Hematopoietic multipotent progenitor cell treated with erythropoietin and hydrocortisone succinate and interleukin-3 and kit ligand, for 4 days (in vitro differentiated cells): ENCODE results near the gene MTMR10.

ENCODE experiments used
- DNase-seq: peaks from one replicate; pipeline ENCODE4 v3.0.0-alpha.2; 2015

Gene MTMR10

DNA sequence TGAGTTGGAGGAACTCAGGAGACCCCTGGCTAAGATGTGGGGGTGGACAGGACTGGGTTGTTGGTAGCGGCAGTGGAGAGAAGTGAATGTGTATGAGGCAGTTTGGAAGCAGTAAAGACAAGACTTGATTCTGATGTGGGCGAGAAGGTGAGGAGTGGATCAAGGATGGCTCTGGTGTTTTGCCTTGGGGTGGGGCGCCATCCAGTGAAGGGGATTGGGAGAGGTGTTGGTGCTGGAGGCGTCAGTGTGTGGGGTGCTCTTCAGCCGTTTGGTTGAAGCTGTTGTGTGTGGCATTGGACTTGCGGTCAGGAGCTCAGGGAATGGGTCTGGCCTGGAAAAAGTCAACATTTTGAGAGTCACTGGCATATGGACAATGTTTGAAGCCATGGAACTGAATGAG, 74.4 kb downstream of the MTMR10 start:
- DNase-seq = no peak

DNA sequence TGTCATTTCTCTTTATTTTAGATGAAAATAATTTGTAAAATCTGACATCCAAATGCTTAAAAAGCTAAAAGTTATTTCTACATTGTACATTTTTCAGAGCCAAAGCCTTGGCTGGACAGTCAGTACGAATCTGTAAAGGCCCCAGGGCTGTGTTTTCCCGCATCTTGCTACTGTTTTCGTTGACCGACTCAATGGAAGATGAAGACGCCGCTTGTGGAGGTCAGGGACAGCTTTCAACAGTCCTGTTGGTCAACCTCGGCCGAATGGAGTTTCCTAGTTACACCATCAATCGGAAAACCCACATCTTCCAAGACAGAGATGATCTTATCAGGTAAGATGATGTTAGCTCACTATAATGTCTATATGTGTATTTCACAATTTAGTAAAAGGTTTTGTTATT, 77.7 kb downstream of the MTMR10 start:
- no peak for DNase-seq

DNA sequence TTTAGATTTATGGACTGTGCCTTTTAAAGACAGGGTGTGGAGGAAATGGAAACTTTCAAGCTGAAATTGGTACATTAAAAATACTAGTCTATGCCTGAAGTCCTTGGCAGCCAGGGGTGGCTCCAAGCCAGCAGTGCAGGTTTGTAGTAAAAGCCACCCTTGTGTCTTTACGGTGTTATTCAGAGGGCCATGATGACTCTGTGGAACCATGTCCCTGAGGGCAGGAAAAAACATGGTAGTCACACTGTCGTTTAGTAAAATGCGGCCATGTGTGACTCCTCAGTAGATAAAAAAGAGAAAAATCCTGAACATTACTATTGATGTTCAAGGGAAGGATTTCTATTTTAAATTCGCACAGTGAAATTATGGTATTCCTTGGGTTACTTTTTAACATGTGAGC, 85.1 kb downstream of the MTMR10 start:
- no peak for DNase-seq

DNA sequence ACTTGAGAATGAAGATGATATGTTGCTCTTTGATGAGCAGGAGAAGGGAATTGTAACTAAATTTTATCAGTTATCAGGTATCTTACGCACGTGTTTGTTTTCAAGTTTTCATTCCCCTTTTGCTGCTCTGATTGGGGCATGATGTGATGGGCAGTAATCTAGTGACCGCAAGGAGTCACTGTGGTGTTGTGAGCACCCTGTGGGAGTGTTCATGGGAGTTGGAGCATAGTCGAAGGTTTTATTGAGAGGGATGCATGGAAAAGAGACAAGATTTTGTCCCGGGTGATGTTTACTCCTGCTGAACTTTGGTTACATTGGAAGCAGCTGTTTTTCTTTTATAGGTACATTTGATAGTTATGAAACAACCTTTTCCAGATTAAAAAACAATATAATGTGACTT, 85.6 kb downstream of the MTMR10 start:
- no peak for DNase-seq

DNA sequence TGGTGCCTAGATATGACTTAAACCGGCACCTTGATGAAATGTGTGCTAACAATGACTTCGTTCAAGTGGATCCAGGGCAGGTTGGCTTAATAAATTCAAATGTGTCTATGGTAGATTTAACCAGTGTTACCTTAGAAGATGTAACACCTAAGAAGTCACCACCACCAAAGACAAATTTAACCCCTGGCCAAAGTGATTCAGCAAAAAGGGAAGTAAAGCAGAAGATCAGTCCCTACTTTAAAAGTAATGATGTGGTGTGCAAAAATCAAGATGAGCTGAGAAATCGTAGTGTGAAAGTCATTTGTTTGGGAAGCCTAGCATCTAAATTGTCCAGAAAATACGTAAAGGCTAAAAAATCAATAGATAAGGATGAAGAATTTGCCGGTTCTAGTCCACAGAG, 86.6 kb downstream of the MTMR10 start:
- DNase-seq = peak; percentile 23

DNA sequence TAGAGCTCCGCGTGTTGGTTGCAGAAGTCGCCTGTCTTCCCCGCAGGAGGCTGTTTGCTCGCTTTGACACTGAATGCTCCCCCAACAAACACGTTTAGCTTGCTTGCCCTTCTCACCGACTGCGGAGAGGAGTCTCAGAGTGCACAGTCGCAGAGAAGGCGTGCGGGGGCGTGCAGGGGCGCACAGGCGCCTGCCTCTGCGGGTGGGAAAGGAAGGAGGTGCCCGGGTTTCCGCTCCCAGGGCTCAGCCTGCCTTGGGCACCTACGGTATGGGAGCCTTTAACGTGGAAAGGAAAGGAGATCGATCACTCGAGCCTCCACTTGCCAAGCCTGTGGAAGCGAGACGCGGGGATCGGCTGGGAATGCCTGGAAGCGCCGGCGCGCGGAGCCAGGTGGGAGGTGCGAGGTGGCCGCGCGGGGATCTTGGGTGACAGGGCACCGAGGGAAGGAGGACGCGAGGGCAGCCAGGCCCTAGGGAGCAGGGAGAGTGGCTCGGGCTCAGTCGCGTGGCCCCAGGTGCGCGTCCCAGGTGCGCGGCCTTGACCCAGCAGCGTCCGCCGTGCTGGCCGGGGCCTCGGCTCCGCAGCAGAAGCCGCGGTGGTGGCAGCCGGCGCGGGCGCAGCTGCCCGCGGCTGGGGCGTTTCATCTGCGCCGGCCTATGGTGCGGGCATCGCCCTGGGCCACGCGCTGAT, 87.8 kb downstream of the MTMR10 start, which contains the start of gene FAN1:
FAN1 (plus strand) TSS at position 419 of the 691 bp plus-strand sequence. CDS start 749 bp downstream, outside the sequence.
- peak; percentile 93 for DNase-seq

DNA sequence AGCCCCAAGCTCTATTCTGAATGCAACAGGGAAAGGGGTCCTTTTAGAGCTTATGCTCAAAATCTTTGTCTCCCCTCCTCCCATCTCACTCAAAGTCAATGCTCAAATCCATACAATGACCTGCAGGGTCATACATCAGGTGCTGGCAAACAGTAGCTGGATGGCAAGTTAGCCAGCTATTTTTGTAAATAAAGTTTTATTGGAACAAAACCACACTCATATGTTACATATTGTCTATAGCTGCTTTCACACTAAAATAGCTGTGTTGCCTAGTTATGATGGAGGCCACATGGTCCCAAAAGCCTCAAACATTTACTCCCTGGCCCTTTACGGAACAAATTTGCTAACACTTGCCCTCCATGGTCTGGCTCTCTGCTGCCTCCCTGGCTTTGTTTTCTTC, 89.5 kb downstream of the MTMR10 start:
- no peak for DNase-seq

DNA sequence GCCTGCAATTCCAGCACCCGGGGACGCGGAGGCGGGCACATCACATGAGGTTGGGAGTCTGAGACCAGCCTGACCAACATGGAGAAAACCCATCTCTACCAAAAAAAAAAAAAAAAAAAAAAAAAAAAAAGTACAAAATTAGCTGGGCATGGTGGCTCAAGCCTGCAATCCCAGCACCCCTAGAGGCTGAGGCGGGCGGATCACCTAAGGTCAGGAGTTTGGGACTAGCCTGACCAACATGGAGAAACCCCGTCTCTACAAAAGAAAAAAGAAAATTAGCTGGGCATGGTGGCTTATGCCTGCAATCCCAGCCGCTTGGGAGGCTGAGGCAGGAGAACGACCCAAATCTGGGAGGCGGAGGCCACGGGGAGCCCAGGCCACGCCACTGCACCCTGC, 95.2 kb downstream of the MTMR10 start:
- DNase-seq = no peak

DNA sequence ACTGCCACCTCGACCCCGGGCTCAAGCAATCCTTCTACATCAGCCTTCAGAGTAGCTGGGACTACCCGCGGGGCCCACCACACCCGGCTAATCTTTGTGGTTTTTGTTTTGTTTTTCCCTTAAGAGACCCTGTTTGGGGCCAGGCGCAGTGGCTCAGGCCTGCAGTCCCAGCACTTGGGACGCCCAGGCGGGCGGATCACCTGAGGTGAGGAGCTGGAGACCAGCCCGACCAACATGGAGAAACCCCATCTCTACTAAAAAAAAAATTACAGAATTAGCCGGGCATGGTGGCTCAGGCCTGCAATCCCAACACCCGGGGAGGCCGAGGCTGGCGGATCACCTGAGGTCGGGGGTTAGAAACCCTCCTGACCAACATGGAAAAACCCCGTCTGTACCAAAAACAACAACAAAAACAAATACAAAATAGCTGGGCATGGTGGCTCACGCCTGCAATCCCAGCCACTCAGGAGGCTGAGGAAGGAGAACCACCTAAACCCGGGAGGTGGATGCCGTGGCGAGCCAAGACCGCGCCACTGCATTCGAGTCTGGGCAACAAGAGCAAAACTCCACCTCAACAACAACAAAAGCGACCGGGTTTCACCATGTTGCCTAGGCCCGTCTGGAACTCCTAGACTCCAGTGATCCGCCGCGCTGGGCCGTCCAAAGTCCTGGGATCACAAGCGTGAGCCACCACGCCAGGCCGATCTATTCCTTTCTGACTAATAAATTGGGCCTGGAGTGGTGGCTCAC, 95.8 kb downstream of the MTMR10 start:
- no peak for DNase-seq

DNA sequence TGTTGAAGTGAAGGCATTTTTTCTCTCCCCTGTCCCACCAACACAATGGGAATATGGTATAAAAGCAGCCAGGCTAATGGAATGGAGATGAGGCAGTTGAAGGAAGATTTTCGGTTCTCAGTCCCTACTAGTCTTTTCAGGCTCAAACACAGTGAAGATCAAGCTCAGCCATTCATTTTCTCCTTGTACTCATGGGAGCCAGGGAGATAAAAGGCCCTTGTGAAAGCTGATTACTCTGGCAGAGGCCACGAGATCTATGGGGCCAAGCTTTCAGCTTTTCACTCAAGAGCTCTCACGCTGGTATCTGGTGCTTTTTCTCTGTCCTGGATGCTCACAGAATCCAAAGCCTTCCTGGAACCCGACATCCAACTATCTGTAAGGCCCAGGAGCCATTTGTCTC, 102.2 kb downstream of the MTMR10 start:
- no peak for DNase-seq
